ENCODE measurements around the gene PLPPR2.

PLPPR2 gene

GRCh38 chr19:11390359-11390758, 35.1 kb downstream of the PLPPR2 start:
- H3K4me3 ChIP-seq (ENCODE audit: low read length) = no peak overlapping the region
- TF ChIP-seq CTCF (IDR thresholded peaks at IDR 0.05; ENCODE audit: insufficient read depth, low read depth, low read length, missing control alignments) = no peak
- DNase-seq (ENCODE audit: low read depth) = no peak

DNA sequence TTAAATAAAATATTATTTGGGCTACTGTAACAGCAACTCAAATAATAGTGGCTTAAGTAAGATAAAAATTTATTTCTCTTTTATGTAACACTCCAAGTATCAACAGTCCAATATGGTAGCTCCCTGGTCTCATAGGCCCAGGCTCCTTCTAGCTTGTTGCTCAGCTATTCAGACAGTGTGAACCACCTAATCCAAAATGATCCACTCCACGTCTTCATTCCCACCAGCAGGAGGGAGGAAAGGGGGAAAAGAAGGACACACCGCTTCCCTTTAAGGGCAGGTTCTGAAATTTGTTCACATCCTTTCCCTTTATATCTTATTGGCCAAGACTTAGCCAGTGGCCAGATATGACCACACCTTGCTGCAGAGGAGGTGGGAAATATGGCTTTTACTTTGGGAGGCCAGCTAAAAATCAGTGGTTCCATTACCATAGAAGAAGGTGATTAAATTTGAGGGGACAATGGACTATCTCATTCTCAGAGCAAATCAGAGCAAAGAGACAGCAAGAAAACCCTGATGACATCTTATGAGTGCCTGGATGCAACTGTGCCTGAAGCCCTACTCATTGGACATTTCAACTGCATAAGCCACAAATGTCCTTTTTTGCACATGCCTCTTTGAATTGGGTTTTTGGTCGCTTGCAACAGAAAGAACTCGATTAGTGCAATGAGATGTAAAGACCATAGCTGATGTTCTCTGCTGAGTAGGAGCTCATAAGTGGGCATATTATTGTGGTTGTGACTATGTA, 35.9 kb downstream of the PLPPR2 start:
- H3K4me3 ChIP-seq (ENCODE audit: low read length) = no peak overlapping the region
- TF ChIP-seq CTCF (IDR thresholded peaks at IDR 0.05; ENCODE audit: insufficient read depth, low read depth, low read length, missing control alignments) = no peak
- DNase-seq (ENCODE audit: low read depth) = no peak

DNA sequence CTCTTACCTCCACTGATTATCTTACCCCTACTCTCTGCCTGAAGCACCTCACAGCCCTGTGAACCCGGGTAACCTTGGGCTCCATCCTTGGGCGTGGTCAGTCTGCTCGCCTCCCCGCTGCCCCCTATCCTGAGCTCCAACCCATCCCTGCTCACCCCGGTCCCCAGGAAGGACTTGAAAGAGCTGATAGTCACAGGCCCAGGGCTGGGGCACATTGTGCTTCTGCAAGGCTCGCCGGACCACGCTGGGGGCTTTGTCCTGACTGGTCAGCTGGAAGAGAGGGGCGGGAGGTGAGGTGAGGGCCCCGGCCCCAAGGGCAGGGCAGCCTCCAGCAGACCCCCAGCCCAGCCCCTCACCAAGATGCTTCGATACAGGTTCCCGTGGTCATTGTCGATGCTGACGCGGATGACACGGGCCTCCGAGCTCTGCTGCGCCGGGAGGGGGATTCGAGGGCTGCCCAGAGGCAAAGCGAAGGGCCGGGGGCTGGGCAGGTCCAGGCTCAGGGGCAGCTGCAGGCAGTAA, 41.9 kb downstream of the PLPPR2 start:
- no peak for TF ChIP-seq CTCF (IDR thresholded peaks at IDR 0.05; ENCODE audit: insufficient read depth, low read depth, low read length, missing control alignments)
- no peak overlapping the region for H3K4me3 ChIP-seq (ENCODE audit: low read length)
- no peak for DNase-seq (ENCODE audit: low read depth)

DNA sequence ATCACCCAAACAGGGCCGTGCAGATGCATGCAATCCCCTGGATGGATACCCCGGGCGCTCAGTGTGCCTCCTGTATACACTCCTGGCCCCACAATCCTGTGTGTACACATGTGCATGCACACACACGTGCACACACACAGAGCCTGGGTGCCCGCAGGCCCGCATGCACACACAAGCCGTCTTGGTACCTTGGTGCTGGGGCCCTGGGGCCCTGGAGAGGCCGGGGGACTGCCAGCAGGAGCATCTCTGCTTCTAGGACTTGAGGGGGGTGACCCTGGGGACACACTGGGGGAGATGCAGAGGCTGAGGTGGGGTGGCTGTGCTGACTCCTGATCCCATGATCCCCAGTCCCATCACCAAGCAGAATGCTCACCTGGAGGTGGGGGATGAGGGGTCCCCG, 44.4 kb downstream of the PLPPR2 start:
- no peak overlapping the region for H3K4me3 ChIP-seq (ENCODE audit: low read length)
- DNase-seq (ENCODE audit: low read depth) = no peak
- TF ChIP-seq CTCF (IDR thresholded peaks at IDR 0.05; ENCODE audit: insufficient read depth, low read depth, low read length, missing control alignments) = no peak

DNA sequence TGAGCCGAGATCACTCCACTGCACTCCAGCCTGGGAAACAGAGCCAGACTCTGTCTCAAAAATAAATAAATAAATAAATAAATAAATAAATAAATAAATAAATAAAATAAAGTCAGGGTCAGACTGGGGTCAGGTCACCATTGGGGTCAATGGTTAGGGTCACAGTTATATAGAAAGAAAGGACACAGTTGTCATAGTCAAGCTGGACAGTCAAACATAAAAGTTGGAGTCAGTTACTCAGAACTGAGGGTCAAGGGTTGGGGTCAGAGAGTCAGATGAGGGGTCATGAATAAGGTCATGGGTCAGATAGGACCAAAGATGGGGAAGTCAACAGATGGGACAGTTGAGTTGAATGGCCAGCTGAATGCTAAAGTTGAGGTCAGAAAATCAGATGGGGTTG, 45.6 kb downstream of the PLPPR2 start:
- DNase-seq (ENCODE audit: low read depth) = no peak
- H3K4me3 ChIP-seq (ENCODE audit: low read length) = no peak overlapping the region
- TF ChIP-seq CTCF (IDR thresholded peaks at IDR 0.05; ENCODE audit: insufficient read depth, low read depth, low read length, missing control alignments) = no peak

DNA sequence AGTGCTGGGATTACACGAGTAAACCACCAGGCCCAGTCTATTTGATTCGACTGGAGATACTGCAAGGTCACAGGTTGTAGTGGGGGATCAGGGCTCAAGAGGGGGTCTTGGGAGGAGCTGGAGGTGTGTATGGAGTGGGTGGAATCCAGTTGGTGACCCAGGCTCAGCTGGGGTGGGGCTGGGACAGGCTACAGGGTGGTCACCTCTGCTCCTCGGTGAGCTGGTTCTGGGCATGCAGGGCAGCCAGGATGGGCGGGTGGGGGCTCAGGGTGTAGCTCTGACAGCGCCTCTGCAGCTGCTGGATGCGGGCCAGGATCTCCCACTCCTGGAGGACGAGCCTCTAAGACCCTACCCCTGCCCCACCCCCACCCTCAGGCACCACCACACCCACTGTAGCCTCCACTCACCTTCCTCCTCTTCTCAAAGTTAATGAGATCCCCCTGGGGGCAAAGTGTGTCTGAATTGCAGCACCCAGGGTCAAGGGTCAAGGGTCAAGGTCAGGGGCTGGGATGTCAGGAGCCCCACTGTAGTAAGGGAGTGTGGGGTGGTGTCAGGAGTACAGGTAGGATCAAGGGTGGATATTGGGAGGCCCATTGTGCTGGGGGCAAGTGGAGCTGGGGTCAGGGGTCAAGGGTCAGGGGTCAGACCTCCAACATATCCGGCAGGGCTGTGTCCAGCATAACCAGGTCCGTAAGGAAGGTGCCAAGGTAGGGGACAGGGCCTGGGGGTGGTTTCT, 46.7 kb downstream of the PLPPR2 start:
- no peak overlapping the region for H3K4me3 ChIP-seq (ENCODE audit: low read length)
- TF ChIP-seq CTCF (IDR thresholded peaks at IDR 0.05; ENCODE audit: insufficient read depth, low read depth, low read length, missing control alignments) = no peak
- no peak for DNase-seq (ENCODE audit: low read depth)

Data from epithelial cell of esophagus (primary cell).